ENCODE data around the gene MAST3.

MAST3 gene

DNA sequence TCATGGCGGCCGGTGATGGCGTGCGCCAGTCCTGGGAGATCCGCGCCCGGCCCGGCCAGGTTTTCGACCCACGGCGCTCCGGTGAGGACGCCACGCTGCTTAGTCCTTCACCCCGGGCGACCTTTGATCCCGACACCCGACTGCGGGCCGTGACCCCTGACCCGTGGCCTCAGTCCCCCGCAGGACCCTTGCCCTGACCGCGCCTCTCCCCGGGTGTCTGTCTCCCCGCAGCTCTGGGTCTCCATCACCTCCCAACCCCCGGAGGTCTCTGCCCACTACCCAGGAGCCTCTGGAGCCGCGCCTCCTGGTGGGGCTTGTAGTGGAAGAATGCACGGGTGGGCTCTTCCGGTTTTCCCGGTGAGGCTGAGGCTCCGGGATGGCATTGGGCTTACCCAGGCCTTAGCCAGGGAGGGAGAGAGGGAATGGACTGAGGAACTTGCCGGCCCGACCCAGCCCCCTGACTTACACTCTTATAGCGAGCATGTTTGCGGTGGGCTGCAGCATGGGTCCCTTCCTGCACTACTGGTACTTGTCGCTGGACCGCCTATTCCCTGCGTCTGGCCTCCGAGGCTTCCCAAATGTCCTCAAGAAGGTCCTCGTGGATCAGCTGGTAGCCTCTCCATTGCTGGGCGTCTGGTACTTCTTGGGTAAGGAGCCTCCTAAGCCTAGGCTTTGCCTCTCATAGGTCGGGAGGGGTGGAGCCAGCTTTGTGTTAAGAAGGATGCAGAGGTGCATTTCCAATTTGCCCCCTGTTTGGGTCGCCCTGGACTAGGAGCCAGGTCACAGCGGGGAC is 96.0 kb downstream of the MAST3 start:
- DNase-seq: no peak

DNA sequence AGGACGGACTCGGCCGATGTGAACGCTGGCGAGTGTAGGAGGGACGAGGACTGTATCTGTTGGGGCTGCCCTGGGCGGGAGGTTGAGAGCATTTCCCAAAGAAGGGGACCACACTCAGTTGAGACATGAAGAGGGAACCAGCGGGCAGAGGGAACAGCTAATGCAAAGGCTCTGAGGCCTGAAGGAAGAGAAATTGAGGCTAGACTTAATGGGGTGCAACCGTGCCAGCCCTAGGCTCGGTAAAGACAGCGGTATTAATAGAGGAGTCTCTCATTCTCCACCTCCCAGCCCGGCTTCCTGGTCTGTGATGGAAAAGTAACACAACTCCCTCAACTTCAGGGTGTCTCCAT is 96.6 kb downstream of the MAST3 start:
- no peak for DNase-seq

DNA sequence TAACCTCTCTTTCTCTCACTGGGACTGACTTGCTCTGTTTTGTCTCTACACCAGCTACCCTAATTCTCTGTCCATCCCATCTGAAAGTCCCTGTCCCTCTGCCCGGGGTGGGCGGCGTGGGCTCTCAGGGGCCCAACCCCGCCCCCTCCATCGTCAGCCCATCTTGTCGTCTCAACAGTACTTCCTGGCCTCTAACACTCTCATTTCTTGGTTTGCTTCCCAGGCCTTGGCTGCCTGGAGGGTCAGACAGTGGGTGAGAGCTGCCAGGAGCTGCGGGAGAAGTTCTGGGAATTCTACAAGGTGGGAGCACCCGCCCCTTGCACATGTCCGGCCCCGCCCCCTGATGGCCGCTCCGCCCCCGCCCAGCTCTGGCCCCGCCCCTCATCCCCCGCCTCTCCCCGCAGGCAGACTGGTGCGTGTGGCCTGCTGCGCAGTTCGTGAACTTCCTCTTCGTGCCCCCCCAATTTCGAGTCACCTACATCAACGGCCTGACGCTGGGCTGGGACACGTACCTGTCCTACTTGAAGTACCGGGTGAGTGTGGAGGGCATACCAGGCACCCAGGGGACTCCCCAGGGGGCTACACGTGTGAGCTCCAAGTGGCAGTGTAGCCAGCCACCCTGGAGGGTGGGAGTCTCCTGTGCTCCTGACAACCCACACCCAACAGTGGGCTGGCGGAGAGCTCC is 97.1 kb downstream of the MAST3 start:
- no peak for DNase-seq

DNA sequence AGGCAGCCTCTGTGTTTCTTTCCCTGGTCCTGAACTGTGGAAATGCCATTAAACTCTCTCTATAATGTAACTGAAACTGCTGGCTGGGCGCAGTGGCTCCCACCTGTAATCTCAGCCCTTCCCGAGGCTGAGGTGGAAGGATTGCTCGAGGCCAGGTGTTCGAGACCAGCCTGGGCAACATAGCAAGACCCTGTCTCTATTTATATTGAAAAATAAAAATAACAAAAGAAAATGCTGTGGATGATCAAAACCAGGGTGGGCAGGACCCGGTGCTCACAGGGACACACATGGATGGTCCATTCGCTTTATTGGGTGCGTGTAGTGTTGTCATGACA is 98.9 kb downstream of the MAST3 start:
- DNase-seq: no peak

DNA sequence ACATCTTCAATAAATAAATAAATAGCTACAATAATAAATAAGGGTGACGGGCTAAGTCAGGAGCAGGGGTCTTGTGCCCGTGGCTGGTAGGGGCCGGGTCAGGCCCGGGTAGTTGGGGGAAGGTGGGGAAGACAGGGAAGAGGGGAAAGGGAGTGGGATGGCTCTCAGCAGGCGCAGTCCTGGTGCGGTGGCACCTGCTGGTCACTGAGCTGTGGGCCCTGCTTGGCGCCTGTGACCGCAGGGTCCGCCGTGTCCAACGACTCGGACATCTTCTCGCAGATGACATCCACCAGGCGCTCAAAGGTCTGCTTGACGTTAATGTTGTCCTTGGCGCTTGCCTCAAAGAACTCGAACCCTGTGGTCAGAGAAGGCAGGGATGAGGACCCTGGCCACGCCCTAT is 99.7 kb downstream of the MAST3 start:
- no peak for DNase-seq

DNA sequence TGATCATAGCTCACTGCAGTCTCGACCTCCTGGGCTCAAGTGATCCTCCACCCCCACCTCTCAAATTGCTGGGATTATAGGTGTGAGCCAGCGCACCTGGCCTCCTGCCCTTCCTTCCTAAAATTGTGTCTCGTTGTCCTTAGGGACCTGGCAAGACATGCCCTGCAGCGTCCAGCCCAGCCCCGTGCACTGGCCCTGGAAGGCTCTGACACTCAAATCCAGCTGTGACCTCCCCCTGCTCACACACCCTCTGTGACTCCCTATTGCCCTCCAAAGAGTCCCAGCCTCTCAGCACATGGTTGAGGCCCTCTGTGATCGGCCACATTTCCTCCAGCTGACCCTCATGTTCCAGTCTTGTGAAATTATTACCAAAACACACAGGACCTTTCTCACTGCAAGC is 100.4 kb downstream of the MAST3 start:
- no peak for DNase-seq

DNA sequence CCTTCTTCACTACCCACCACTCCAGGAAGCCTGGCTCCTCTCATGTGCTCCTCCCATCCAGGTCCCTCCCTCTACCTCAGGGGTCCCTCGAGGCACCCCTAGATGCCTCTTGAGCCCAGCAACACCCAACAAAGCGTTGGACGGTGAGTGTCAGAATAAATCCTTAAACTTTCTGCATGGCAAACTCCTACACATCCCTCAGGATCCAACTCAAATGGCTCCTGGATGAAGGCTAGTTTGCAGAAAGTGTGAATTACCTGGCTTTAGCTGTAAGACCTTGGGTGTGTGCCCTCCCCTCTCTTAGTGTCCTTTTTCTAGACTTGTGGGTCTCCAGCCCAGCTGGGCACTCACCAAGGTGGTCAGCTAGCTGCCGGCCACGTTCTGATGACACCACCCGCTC is 100.8 kb downstream of the MAST3 start:
- no peak for DNase-seq

Measured in left hindlimb (tissue), 1 donor.